A673 (cell line): ENCODE data around the gene HACD2.

Experiments used
- CTCF ChIP-seq: fragments of 300-800, 200-600 bp; sonication (generic); conservative IDR thresholded peaks from 2 replicates; pipeline ENCODE4 v1.5.1; 2017; ENCODE audit warnings: low read depth, mild to moderate bottlenecking, antibody characterized with exemption, low read length, moderate library complexity, mixed read lengths
- EZH2 ChIP-seq: fragments of 200-600 bp; sonication (generic); IDR thresholded peaks from 2 replicates; pipeline ENCODE4 v1.6.1; 2017; ENCODE audit warnings: borderline replicate concordance, low read depth, mild to moderate bottlenecking, mixed read lengths, antibody characterized with exemption, low read length; ENCODE audit not compliant: poor library complexity, severe bottlenecking

DNA sequence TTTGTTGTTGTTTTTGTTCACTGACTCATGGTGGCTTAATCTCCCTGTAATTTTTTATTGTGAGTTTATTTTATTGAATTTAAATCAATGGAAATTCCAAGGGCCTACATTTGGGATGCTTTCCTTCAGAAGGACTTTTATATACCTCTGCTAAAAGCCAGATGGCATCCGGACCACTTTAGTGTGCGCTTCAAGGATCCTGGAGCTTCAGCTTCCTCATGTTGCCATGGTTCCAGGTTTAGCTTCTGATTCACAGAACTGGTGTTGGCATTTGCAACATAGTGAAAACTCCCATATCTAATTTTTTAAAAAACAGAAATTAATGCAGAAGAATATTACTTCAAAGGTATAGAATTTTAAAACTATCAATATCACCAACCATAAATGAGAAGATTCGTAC lies 8.5 kb upstream of the HACD2 start:
- TF ChIP-seq CTCF (no peak), EZH2 (no peak)
